DND-41 (cell line): ENCODE results near the gene ADAMTS13.

Experiments
- CTCF ChIP-seq: IDR thresholded peaks from 2 replicates; pipeline ENCODE4 v1.5.1; 2012; ENCODE audit warnings: borderline replicate concordance, low read length, moderate library complexity, mild to moderate bottlenecking; ENCODE audit not compliant: poor library complexity, severe bottlenecking; ENCODE audit errors: extremely low read depth
- EZH2 ChIP-seq: IDR thresholded peaks from 3 replicates; pipeline ENCODE4 v1.6.1; 2012; ENCODE audit warnings: borderline replicate concordance, low read depth, mild to moderate bottlenecking, moderate library complexity, low read length, inconsistent platforms; ENCODE audit not compliant: severe bottlenecking

DNA sequence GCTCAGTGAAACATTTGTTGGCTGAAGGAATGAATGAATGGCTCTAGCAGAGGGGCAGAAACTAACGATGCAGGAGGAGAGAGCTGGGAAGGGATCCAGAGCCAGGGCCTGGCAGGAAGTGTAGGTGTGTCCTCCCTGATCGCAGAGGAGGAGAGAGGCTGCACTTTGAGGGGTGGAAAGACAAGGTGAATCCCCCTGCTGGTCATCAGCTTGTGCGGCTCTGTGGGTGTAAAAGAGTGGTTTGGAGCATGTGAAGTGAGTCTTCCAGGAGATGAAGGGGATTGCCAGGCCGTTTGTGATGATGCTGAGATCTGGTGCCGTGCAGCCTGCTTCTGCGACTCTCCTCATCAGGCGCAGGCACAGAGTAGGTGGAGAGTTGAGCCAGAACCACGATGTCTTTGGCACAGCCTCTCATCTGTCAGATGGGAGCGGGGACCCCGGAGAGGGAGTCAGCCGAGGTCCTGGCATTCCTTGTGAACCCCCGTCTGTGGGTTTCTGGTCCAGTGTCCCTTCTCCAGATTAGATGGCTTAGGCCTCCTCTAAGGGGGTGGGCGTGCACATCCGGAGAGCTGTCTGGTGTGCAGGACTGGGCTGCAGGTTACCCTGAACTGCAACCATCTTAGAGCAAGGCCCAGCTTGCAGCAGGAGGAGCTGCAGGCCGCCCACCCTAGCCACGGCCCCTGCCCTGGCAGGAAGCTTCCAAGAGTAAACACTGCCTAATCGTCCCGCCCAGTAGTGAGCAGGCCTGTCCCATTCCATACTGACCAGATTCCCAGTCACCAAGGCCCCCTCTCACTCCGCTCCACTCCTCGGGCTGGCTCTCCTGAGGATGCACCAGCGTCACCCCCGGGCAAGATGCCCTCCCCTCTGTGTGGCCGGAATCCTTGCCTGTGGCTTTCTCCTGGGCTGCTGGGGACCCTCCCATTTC, at the start of gene ADAMTS13:
- TF ChIP-seq CTCF (peak; percentile 25), EZH2 (no peak)
